Hepatic stellate cell (primary cell): Measurements from ENCODE around the gene FANCE.

Experiments
- DNase-seq: peaks from one replicate; pipeline ENCODE4 v3.0.0; 2011; ENCODE audit warnings: low spot score

The FANCE gene

DNA sequence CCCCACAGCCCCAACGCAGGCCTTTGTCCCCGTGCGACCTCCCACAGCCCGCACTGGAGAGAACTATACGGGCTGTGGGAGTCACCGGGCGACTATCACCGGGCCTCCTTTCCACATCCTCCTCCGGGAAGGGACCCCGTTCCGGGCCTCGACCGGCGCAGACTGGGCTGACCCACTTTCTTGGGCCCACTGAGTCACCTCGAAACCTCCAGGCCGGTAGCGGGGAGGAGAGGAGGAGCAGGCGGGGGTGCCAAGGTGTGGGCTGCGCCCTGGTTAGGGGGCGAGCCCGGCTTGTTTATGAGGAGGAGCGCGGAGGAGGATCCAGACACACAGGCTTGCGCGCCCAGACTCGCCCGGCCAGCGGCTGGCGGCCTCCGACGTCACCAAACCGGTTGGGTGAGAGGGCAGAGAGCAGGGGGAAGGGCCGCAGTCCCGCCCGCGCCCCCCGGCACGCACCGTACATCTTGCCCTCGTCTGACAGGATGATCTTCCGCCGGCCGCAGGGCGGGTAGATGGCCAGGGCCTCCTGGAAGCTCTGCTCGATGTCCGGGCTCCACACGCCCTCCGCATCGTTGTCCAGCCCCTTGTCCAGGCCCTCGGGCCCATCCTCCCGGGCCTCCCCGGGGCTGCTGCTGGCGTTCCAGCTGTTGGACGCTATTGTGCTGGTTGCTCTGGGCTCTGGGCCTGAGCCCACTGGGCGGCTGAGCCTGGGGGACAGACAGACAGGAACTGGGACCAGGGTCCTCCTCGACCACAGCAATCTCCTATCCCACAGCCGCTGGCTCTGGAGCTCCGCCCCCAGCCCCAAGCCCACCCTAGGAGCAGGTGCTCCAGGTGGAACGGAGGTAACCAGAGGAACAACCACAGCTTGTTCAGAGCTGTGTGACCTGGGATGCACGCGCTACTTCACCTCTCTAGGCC, 34.1 kb downstream of the FANCE start:
- no peak for DNase-seq

DNA sequence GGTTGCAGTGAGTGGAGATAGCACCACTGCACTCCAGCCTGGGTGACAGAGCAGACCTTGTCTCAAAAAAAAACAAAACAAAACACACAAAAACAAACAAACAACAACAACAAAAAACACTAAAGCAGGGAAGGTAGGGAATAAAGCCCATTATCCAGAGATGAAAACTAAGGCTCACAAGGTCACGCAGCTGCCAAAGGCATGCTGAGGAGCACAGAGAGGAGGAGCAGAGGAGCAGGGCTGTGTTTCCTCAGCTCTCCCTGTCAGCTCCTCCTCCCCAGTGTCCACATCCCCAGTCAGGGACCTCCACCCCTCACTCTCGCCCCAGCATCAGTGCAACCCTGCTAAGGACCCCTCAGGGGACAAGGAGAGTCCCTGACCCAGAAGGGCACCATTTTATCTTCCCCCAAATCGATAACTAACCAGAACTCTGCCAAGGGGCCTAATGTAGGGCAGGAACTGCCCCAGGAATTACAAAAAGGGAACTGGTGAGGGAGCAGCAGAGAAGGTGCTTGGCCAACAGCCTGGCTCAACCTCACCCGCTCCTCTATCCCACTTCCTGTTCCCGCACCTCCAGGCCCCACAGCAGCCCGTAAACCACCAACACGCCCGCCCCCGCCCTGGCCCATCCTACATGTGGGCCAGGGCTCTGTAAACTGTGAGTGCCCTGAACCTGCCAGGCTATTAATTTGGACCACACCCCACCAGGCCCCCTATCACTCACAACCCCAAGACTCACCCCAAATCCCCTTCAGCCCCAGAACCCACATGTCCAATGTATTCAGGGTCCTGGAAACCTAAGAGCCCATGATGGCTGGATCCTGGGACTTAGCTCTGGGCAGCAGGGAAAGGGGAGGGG, 35.7 kb downstream of the FANCE start:
- DNase-seq, result peak; percentile 69

DNA sequence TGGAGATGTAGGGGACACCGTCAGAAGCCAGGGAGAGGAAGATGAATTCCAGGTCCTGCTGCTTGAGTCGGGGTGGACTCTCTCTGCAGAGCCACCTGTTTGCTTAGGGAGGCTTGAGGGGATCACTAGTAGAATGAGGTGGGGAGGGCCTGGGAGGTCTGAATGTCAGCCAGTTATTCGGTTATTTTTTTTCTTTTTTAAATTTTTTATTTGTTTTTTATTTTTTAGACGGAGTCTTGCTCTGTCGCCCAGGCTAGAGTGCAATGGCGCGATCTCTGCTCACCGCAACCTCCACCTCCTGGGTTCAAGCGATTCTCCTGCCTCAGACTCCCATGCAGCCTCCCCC, 36.4 kb downstream of the FANCE start:
- no peak for DNase-seq

DNA sequence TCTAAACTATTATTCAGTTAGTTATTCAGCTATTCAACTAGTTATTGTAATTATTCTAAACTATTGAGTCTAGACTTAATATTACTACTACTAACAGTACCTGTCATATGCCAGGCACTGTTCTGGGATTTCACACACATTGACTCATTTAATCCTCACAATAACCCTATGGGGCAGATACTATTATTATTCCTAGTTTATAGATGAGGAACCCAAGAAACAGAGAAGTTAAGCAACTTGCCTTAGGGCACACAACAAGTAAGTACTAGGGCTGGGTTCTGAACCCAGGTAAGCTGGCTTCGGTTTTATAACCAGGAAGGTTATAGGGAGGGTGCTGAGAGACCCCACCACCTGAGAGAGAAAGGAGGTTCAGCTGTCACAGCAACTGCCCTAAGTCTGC, 36.9 kb downstream of the FANCE start:
- no peak for DNase-seq

DNA sequence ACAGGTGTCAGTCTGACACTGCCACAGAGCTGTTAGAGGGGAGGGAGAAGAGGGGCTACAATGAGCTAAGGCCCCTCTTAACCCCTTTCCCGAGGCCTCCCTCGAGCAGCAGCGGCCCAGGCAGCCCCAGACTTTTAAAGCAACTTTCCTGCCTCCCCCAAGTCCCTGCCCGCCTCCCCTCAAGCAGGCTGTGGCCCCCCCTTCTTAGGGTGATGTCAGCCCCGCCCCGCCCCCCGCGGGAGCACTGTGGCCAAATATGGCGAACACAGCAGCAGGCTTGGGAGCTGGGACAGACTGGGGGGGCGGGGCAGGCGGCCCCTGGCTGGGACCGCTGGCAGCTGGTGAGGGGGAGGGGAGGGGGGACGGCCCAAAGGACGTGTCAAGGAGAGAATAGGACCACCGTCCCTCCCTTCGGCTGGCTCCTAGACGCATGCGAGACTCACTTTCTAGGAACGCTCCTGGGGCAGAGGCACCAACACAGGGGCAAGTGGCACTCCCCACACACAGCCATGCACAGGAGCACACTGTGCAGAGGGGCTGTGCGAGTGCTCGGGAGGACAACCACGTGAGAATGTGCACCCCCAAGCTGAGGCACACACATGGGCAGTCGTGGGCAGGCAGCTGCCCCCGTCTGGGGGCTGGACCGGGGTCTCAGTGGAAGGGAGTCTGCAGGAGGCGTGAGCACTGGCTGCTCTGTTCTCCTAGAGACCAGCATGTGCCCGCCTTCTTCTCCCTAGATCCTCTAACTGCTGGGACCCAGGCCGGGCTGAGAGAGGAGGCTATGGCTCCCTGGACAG, 38.1 kb downstream of the FANCE start:
- DNase-seq, result peak; percentile 85

DNA sequence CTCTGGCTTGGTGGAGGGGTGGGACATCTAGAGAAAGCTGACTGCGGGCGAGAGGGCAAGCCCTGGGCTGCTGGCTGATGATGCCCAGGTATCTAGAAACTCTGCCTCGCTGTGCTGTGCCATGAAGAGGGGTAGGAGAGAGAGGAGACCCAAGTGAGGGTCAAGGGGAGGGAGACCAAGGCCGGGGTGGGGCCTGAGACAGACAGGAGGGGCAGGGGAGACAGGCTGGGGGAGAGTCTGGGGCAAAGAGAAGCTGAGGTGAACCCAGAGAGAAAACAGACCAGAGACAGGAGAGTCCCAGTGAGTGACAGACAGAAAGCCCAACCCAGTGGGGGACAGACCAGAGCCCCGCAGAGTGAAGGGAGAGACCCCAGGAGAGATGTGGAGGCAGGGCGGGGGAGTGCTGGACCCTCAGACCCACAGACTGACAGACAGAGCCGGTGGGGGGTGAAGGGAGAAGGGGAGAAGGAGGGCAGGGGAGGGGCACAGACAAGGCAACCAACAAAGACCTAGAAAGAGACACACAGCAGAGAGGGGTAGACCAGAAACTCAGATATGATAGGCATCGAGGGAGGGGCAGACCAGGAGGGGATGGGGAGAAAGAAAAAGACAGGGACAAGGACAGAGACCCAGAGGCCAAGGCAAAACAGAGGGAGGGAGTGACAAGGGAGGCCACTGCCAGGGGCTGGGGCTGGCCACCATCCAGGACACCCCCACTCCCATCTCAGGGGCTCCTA, 38.9 kb downstream of the FANCE start:
- DNase-seq, result no peak

DNA sequence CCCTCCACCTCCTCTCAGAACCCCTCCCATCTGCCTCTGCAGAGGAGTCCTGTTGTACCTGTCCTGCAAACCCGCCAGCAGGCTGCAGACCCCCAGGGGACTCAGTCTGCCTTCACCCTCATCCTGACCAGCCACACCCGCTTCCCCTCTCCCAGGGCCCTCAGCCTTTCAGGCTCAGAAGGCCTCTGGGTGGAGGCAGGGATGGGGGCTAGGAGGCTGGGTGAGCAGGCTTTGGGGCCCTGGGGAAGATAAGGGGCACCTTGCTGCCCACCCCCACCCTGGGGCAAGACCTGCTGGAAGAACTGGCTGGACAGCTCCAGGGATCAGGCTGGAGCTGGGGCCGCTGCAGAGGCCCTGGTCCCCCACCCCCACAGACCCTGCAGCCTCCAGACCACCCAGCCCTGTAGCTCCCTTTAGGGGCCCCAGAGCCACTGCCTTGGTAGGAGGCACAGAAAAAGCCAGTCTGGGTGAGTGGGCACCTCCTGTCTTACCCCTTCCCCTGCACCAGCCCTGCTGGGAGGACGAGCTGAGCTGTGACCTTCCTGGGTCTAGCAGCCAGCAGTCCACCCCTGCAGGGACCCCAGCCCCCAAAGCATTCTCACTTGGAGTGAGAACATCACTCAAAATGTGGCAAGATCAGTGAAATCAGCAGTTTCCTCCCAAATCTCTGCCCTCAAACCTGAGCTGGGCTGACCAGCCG, 39.6 kb downstream of the FANCE start:
- no peak for DNase-seq

DNA sequence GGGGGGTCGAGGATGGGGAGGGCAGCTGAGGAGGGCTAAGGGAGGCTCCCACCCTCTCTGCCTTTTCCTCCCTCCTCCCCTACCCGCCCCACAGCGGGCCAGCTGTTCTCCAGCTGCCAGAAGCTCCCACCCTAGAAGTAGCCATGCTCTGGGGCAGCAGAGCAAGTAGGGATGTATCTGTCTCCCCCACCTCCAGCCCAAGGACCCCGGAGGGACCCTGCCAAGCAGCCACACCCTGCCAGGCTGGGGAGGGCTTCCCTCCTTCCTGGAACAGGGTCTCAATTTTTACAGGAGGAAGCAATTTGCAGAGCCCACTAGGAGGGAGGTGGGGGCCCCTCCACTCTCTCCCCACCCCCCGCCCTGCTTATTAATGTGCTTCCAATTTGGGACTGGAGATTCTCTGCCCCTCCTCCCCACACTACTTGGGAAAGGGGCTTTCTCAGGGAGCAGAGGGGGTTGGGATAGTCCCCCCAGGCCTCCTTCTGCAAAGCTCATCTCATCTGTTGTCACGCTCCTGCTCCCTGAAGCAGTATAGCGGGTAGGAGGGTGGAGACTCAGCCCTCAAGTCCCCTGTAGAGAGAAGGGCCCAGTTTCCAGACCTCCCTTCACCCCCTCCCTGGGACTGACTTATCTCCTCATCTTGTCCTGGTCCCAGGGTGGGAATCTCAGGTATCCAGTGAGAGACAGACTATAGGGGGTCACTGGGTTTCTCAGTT, 40.3 kb downstream of the FANCE start:
- no peak for DNase-seq

DNA sequence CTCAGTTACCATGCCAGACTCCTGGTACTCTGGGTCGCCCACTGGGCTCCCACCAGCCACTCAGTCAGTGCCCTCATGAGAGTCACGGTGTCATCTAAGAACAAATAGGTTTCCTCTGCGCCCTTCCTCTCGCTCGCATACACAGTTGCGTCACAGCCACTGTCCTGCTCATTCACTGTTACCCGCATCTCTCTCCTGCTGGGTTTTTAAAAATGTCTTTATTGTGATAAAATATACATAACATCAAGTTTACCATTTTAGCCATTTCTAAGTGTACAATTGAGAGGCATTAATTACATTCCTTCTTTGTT, 40.8 kb downstream of the FANCE start:
- no peak for DNase-seq

DNA sequence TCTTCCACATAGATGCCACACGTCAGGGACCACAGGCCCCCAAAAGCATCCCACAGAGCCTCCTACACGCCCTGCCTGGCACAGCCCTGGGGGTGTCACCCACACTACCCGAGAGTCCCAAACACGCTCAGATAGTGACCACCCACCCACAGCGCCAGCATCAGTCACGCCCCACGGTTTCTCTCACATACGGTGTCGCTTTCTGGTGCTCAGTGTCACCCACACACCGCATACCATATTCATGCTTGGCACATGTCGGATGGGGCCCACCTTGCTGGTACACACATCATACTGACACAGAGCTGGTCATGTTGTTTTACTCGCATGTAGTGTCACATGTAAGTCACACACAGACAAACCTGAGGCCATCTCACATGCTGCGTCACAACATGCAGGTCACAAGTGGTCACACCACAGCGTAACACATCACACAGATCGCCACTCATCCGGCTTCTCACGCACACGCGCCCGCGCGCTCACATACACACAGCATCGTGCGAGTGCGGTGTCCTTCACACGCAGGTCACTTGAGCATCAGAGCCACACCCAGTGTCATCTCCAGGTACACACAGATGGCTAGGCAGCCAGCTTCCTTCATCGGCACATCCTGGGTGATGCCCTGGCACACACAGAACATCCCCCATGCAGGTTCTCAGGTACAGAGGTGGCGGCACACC, 41.3 kb downstream of the FANCE start:
- no peak for DNase-seq

DNA sequence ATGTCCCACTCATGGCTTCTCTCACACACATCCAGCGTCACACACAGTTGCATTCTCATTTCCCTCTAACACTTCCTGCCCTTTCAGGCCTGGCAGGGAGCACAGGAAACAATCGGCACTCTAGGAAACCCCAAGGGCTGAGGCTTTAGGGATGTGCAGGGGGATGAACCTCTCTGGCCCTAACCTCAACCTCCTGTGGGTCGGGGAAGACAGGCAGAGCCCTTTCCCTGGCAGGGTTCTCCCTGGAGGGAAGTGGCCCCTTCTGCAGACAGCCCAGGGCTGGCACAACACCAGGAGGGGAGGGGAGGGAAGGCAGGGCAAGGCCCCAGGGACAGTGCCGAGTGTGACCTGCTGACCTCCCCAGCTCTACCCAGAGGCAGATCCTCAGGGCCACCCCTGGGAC, 42.0 kb downstream of the FANCE start:
- DNase-seq, result peak; percentile 64

DNA sequence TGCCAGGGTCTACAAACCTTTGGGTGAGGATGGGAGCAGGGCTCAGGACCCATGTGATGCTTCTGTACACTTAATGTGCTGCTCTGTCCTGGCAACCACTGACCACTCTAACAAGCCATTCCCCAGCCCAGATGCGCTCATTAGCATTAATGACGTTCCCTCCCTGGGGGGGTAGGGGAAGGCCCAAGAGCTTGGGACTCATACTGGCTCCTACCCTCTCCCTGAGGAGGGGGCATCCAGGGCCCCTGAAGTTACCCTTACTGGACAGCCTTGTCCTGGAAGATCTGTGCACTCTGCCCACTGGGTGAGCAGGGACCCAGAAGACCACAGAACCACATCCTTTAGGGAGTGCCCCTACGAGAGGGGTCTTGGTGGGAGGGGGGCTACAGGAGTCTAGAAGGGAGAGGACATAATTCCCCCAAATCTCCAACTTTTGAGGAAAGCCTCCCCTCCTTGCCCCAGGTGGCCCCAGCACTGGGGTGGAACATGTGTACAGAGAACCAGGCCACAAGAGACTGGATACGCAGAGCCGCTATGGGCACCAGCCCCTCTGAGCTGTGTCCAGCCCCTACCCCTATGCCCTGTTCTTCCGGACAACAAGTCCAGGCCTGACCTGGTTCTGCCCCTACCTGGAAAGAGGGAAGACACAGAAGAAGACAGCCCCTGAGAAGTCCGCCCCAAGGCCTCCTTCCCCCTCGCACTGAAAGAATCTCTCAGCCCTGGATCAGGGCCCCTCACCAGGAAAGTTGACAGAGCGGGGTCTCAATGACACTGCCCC, 43.3 kb downstream of the FANCE start:
- DNase-seq, result no peak

DNA sequence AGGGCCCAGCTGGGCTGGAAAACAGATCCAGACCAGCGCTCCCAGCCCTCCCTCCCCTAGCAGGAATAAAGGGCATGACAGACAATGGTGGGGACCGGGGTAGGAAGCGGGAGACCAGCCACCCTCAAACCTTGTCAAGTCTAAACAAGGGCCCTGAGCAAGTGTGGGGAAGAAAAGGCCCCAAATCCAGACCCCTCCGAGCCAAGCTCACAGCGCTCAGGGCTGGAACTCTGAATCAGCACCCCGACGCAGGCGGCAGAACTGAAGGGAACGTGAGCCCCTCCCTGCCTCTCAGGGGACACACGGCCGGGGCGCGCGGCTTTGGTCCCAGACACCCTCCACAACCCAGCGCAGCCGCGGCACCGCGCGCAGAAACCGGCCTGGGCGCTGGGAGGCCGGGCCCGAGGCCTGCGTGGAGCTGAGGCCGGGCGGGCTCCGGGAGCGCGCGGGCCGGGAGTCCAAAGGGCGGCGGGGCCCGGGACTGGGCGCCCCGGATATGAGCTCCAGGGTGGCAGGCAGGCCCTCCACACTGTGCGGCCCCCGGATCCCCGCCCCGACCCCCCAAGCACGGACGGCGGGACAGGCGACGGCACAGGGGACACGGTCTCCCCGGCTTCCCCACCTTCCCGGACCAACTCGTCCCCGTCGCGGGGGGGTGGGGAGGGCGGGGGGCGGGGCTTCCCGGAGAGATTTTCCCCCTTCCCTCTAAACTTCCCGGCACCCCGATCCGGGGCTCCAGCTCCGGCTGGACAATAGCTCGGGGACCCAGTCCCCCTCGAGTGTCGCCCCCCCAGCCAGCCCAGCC, 44.1 kb downstream of the FANCE start:
- peak; percentile 75 for DNase-seq

DNA sequence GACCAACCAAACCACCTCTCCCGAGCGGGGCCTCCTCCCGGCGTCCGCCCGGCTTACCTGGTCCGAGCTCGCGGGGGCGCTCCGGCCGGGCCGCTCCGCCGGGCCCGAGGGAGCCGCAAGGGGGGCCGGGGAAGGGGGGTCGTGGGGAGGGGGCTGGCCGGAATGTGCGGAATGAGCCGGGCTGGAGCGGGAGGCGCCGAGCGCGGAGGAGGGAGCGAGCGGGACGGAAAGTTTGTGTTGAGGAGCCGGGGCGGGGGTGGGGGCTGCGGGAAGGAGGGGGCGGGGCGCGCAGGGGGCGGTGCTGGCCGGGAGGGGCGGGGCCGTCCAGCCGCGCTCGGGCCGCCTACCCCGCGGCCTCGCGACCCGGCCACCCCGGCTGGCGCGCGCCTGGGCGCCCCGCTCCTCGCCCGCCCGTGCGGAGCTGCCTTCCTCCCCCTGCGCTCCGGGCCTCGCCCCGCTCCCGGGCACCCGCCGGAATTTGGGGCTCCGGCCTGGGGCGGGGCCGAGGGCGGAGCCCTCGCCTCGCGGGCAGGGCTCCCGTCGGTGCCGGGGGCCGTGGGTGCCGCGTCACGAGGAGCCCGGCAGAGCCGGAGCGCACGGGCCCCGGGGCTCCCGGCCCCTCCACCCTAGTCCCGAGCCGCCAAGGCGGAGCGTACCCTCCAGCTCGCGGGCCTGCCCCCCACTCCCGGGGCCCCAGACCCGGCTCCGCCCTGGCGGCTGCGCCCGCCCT, 44.9 kb downstream of the FANCE start, which contains the start of gene TEAD3:
Gene TEAD3, minus strand, starts transcription at position 239 of the 730 bp plus-strand sequence.
- DNase-seq, result peak; percentile 93

DNA sequence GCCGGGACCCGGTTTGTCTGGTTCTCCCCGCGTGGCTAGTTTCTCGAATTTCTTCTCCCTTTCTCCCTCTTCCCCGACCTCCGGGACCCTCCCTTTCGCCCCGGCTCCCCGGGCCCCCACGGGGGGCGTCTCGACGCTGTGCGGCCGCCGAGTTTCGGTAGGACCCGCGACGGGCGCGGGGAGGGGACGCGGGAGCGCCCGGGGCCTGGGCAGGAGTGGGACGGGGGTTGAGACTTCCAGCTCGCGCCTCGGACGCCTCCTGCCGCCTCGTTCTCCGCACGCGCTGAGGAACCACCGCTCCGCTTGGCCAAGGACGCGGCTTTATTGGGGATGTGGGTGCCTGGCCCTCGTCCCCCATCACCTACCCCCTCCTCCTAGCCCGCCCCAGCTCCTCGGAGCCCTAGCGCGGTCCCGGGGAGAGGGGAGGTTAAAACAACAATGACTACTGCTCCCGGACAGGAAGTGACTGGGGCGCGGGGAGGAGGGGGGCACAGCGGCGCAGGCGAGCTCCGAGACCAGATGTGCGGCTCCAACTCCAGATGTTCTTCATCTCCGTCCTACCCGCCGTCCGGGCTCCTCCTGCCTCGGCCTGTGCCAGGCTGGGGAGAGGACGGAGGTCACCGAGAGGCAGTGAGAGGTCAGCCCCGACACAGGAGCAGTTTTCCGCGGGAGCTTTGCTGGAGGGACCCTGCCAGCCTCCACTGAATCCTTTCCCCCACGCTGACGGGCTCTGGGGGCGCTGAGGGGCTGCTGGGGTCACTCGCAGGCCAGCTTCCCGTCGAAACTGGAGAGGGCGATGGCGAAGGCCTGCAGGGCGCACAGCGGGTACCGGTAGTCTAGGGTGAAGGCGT, 45.7 kb downstream of the FANCE start:
- DNase-seq, result peak; percentile 80

DNA sequence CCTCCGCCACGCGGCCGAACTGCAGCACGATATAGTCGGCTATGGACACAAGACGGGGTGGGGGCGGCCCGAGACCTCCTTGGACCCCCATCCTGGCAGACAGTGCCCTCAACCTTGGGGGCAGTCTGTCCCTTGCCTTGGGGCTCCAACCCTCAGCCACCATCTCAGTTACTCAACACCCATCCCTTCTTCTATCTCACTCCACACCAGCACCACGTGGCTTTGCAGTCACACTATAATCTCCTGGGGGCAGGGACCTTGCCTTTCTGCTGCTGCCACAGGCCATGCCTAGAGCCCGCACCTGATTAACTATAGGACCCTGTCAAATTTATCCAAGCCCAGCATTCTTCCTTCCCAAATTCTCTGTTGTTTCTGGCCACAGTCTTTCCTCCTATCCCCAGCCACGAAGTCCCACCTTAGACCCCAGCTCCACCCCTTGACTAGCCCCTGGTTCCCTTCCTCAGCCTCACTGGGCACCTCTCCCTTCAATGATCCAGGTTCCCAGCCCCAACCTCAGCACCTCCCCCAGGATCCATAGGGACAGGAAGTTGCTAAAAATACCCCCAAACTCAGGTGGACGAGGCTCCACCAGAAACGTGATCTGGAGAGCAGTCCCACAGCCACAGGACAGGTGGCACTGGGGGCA, 46.4 kb downstream of the FANCE start:
- DNase-seq, result no peak
